Stimulated activated CD4-positive, alpha-beta T cell treated with anti-CD3 and anti-CD28 coated beads, Interleukin-12 subunit alpha, Interleukin-12 subunit beta, amount 100 ng/mL, for 24 hours (primary cell): ENCODE measurements around the gene OTOR.

ENCODE experiments used
- DNase-seq, 2 experiments: peaks; one replicate each; pipeline ENCODE4 v3.0.0-alpha.2; 2020; ENCODE audit warnings: low read depth in 2 of 2

OTOR gene

GRCh38 chr20:16748308-16748900 lies at the start of gene OTOR:
Gene OTOR, plus strand, starts transcription at chr20:16748358. Its CDS starts 44 bp downstream, at chr20:16748402.
- DNase-seq: no peak

- no peak for DNase-seq
Measured at GRCh38 chr20:16699293-16699692, 48.9 kb upstream of the OTOR start.

DNA sequence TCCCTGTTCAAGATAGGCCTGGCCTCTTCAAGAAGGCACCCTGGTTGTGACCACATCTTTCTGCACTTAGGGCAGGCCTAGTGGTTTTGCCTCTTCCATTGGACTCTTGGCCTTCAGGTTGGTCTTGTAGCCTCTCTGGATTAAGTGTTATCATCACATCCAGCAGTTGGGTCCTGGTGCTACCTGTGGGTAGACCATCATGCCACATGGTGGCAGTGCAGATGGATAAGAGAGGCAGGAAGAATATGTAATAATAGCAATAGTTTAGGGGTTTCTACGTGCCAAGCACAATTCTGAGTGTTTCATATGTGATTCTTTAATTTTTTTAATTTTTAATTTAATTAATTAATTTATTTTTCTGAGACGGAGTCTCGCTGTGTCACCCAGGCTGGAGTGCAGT lies 46.9 kb upstream of the OTOR start:
- no peak for DNase-seq

- DNase-seq: no peak
Measured at GRCh38 chr20:16703570-16703969, 44.6 kb upstream of the OTOR start.

DNA sequence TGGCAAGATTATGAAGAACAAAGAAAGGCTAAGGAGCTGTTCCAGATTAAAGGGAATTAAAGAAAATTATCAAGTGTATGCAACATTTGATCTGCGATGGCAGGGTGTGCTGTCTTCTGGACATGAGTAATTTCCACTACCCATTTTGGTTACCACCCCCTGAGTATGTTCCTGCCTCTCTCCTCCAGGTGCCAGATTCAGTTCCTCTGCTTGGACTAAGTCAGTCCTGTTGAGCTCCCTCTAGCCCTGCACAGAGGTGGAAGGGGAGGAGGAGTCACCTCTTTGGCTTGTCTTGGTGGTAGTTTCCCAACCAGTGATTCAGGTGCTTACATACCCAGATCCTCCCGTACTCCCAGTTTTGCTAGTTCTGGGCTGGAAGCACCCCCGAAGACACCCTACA lies 40.5 kb upstream of the OTOR start:
- DNase-seq: no peak

DNA sequence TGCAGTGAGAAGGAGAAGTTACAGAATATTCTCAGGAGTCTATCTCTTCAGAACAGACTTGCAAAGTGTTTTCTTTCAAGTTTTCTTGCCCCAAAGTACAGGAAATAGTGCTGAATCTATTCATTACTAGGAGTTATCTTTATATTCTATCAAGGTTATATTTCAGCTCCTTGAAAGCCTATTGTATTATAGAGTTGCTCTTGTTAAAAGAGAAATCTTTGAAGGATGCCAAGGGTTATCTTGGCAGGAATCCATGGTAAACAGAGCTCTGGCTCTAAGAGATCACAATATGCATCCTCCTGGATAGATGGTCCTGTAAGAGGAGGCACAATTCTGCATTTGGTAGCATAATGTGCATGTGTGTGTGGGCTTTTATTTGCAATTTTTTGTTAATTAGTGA lies 39.6 kb upstream of the OTOR start:
- DNase-seq: no peak

- DNase-seq: no peak
Measured at GRCh38 chr20:16709017-16709416, 39.1 kb upstream of the OTOR start.

- DNase-seq: no peak
Measured at GRCh38 chr20:16710781-16711180, 37.4 kb upstream of the OTOR start.

DNA sequence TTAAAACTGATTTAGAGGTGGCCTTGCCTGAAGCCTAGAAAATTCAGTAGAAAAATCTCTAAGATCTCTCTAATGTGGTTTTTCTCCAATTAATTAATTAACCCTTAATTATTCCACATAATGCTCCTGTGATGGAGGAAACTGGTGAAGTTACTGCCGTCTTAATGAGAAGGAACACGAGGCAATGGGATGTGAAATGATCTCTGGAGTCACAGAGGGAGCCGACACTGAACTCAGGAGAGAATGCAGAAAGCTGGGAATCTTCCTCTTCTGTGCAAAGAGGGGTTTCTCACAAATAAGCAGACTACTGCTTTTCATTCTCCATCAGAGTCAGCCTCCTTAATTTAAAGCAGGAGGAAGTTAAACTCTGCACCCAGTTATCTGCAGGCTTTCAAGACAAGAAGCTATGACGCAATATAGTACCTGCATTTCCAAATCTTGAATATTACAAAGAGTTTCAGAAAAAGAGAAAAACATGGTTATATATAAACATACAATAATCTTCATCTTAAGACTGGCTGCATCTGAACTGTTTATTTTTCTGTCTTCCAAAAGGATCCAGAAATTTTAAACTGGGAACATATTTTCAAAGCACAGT lies 36.4 kb upstream of the OTOR start:
- DNase-seq: no peak

GRCh38 chr20:16712511-16712947 lies 35.6 kb upstream of the OTOR start:
- DNase-seq: no peak

- DNase-seq: no peak
Measured at GRCh38 chr20:16713066-16713465, 35.1 kb upstream of the OTOR start.

- no peak for DNase-seq
Measured at GRCh38 chr20:16714242-16714641, 33.9 kb upstream of the OTOR start.

DNA sequence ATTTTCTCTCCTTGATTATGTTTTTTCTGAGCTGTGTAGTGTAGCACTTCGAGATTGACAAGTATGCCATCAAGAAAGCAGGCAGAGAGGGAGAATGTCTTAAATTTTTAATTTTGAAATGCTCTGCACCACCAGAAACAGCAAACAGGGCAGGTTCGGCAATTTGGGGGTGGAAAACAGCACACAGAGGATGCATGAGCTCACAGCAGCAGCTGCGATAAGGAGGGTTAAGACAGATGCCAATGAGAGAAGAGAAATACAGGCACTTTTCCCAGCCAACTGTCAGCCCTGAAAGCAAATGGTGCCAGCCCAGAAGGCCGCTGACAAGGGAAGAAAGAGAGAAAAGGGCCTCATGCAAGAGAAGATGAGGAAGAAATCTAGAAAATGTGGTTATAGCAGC lies 33.4 kb upstream of the OTOR start:
- no peak for DNase-seq

DNA sequence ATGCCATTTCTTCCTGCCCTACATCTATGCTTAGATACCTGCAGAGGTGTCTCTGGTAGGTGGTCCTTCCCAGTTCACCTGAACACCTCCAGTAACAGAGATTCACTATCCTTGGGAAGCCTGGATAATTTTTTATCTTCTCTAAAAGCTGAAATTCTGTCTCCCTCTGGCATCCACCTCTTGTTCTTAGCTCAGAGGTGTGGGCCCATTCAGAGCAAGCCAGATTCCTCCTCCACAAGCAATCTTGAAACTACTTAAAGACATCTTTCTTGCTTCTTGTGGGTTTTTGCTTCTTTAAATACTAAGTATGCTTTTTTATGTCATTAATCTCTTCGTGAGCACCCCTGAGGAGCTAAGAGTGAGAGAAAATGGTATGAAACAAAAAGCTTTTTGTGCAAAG lies 28.7 kb upstream of the OTOR start:
- DNase-seq: no peak

GRCh38 chr20:16729080-16729479 lies 19.1 kb upstream of the OTOR start:
- no peak for DNase-seq

GRCh38 chr20:16729565-16730460 lies 18.3 kb upstream of the OTOR start, which contains the start of gene SNRPB2:
Gene SNRPB2, plus strand, starts transcription at chr20:16730026. Its CDS starts 1,677 bp downstream, at chr20:16731703.
- peak; percentile 82 to 86 for DNase-seq

DNA sequence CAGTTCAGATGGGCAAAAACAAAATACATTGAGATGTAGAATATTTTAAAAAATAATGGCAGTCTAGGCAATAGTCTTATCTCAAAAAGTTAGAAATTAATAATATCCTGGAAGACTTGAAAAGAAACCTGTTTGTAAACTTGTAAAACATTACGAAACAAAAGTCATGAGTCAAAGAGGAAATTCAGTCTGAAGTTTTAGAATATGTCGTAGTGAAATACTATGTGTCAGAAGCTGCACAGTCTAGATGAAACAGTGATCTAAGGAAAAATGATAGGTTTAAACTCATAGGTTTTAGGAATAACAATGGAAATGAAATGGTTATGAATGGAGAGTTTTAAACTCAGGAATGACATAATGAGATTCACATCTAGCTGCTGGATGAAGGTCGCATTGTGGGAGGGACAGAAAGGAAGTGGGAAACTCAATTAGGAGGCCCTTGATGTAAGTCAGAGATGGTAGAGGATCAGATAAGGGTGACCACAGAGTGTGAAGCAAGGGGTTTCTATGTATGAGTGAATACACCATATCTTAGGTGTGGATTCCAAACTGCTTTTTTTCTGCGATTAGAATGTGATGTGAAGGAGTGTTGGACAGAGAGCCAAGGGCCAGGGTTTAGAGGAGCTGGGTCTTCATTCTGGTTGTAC lies 15.5 kb upstream of the OTOR start:
- DNase-seq: no peak

- no peak for DNase-seq
Measured at GRCh38 chr20:16740365-16741072, 7.6 kb upstream of the OTOR start.

- DNase-seq: no peak
Measured at GRCh38 chr20:16744178-16744807, 3.9 kb upstream of the OTOR start.

DNA sequence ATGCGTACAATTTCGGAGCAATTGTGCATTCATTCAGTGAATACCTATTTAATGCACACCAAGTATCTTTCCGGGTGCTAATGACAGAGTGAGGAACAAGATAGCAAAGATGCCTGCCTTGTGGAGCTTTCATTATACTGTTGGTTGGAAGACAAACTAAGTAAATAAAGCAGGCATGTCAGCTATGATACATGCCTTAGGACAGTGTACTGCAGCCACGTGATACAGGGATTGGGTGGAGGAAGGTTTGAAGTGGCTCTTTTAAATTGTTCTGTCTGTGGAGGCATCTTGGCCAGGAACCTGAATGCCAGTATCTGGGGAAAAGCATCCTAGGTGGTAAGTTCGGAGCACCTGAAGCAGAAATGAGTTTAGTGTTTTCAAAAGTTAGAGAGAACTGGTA lies 3.0 kb upstream of the OTOR start:
- no peak for DNase-seq

DNA sequence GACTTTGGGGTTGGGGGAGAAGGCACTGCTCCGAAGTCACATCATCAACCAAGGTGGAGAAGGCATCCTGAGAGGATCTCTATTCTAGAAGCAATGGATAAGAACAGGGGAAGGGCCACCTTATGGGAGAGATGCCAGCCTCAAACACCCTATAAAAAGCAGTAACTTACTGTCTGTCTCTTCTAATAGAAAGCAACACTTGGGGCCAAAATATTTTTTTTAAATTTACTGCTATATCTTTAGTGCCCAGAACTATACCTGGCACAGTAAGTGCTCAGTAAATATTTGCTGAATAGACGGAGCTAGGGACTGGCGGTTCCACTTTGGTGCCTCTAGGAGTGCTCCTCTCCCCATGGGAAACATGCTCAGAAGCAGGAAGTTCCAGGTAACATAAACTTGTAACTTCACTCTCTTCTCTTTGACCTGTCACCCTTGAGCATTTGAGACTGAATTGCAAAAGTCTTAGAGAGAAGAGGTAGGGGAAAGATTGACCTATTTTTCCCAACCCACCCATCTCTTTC lies 807 bp upstream of the OTOR start:
- DNase-seq: no peak
